Measurements from ENCODE around the gene FXYD1.
A peak's percentile ranks its signal among the peaks of the same experiment; 100 is the strongest.
"Not testable (repeated sequence)": the region's sequence is repeated elsewhere in the genome, so short reads cannot be mapped to it uniquely, and the experiment has no call there.

The FXYD1 gene

GRCh38 chr19:35143231-35143715 is 4.6 kb downstream of the FXYD1 start, which contains the start of gene FXYD7:
Gene FXYD7, plus strand, starts transcription at chr19:35143255. Its CDS starts 79 bp downstream, at chr19:35143334.
- ATAC-seq (no peak), DNase-seq (peak; percentile 28)

DNA sequence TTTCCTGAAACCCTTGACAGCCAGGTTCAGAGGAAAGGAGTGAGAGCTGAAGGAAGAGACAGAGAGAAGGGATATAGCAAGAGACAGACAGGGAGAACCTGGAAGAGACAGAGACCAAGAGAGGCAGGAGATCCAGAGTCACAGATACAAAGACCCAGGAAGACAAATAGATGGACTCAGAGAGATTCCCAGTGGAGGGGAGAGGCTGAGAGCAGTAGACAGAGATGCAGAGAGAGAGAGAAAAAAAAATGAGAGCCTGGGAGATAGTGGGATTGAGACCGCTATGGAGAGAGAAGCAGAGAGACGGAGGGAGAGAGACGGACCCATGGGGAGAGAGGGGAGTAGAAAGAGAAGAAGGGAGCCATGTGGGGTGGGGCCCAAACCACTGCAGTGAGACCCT is 5.2 kb downstream of the FXYD1 start:
- ATAC-seq: no peak
- DNase-seq: no peak

DNA sequence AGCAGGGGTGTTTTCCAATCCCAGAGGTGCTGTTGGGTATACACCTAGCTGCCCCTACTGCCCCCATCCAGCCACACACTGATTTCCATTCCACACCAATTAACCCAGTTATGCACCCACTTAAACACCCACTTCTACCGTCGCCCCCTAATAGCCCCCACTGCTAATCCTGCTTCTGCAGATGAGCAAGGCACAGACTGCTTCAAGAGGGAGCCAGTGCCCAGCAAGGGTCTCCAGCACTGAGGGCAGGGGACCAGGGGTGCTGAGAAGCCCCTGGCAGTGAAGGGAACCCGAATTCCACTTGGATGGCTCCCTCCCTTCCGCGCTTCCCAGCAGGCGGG is 5.6 kb downstream of the FXYD1 start:
- DNase-seq (no peak), ATAC-seq (no peak)

GRCh38 chr19:35144600-35145436 is 6.2 kb downstream of the FXYD1 start:
- no peak for DNase-seq

GRCh38 chr19:35146746-35147459 is 8.3 kb downstream of the FXYD1 start:
- ATAC-seq (no peak), DNase-seq (no peak)

More at GRCh38 chr19:35144600-35145436, 6.2 kb downstream of the FXYD1 start:
- no peak for ATAC-seq

DNA sequence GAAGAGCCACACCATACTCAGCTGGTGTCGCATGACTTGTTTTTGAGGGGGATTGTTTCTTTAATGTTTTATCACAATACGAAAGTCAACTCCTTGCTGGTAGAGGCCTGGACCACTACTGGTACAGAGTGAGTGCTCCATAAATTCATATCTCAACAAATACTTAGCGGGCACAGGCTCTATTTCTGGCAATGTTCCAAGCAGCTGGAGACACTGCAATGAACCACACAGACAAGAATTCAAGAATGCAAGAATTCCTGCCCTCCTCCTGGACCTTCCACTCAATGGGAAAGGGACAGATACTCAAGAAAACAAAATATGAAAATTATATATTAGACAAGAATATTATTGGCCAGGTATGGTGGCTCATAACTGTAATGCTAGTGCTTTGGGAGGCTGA is 10.8 kb downstream of the FXYD1 start:
- no peak for DNase-seq
- no peak for ATAC-seq

GRCh38 chr19:35150445-35150844 is 11.8 kb downstream of the FXYD1 start:
- ATAC-seq (no peak), DNase-seq (no peak)

GRCh38 chr19:35151273-35152065 is 12.8 kb downstream of the FXYD1 start:
- DNase-seq: no peak

DNA sequence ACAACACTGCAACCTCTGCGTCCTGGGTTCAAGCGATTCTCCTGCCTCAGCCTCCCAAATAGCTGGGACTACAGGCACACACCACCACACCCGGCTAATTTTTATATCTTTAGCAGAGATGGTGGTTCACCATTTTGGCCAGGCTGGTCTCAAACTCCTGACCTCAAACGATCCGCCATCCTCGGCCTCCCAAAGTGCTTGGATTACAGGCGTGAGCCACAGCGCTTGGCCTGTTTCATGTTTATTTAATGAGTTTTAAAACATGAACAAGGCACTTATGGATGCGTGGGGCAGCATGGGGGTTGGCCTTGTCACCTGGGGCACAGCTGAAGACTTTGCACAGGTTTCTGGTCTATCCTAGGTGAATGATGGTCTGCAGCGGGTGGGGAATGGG is 14.5 kb downstream of the FXYD1 start:
- DNase-seq, ATAC-seq: not testable (repeated sequence)

More at GRCh38 chr19:35151273-35152065, 12.8 kb downstream of the FXYD1 start:
- no peak for ATAC-seq

DNA sequence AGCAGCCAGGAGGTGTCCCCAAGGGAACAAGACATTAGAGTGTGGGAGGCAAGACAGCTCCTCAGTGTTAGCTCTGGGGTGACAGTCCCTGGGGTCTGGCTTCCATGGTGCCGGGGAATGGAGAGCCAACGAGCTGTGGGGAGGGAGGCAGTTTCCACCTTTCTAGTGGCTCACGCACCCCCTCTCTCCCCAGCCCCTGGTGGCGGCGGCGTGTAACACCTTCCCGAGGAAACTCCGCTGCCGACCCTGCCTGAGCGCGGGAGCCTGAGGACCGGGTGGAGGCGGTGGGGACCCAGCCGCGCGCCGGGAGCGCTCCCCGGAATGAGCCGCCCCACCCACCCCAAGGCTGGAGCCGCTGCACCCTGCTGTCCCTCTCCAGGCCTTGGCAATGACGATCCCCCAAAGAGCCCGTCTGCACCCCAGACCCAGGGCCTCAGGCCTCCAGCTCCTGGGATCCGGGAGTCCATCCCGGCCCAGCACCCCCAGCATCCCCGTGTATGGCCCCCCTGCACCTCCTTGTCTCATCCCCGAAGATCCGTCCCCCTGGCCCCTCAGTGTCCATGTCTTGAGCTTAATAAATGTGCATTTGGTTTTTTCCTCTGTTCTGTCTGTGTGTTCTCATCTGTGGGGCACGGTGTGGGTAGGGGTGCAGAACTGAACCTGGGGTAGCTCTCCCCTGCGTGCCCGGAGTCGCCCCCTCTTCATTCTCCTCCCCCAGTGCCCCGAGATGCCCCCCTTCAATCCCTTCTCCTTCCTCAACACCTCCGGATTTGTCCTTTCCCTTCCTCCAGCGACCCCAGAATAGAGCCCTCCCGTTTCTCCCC is 15.3 kb downstream of the FXYD1 start:
- DNase-seq (peak; percentile 84), ATAC-seq (peak; percentile 36)

GRCh38 chr19:35154525-35155406 is 16.1 kb downstream of the FXYD1 start, which contains the start of gene FXYD5:
Gene FXYD5, plus strand, starts transcription at chr19:35154735. Its CDS starts 816 bp downstream, at chr19:35155551.
- peak; percentile 89 for ATAC-seq
- peak; percentile 88 for DNase-seq

GRCh38 chr19:35155441-35155840 is 16.8 kb downstream of the FXYD1 start:
- peak; percentile 50 for DNase-seq

DNA sequence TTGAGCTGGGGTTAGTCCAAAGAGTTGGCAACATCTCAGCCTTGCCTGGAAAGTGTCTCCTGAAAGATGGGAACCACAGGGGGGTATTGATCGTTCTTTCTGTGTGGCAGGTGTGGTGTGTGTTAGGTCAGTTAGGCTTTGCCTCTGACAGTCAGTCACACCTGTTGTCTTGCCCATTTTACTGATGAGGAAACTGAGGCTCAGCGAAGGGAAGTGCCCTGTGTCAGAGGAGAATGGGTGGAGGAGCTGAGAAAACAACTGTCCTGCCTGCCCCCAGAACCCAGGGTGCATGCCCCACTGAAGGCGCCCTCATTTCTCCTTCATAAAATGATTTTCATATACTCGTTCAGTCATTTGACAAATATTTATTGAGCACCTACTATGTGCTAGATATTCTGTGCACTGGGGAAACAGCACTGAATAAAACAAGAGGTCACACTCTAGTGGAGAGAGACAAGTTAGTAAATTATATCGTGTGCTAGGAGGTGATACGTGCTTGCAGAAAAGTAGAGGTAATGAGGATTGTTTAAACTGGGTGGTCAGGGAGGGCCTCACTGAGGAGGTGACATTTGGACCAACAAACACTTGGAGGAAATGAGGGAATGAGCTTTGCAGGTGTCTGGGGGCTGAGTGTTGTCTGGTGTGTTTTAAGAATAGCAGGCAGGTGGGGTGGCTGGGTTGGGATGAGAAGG is 17.5 kb downstream of the FXYD1 start:
- no peak for ATAC-seq
- no peak for DNase-seq

More at GRCh38 chr19:35155441-35155840, 16.8 kb downstream of the FXYD1 start:
- ATAC-seq: peak; percentile 30

DNA sequence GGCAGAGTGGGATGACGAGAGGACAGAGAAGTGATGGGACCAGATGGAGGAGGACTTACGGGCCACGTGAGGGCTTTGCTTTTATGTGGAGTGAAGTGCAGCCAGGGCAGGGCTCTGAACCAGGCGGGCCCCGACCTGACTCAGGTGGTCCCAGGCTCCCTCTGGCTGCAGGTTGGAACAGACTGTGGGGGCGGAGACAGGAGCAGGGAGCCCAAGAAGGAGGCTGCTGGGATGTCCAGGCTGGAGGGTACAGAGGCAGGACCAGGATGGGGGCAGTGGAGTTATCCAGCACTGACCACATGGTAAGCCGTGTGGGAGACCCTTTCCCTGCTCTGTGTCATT is 18.0 kb downstream of the FXYD1 start:
- ATAC-seq: no peak
- DNase-seq: no peak

- DNase-seq: no peak
- ATAC-seq: no peak
Observed at GRCh38 chr19:35157431-35157830, 18.8 kb downstream of the FXYD1 start.

GRCh38 chr19:35159606-35160005 is 21.0 kb downstream of the FXYD1 start:
- no peak for ATAC-seq
- no peak for DNase-seq

DNA sequence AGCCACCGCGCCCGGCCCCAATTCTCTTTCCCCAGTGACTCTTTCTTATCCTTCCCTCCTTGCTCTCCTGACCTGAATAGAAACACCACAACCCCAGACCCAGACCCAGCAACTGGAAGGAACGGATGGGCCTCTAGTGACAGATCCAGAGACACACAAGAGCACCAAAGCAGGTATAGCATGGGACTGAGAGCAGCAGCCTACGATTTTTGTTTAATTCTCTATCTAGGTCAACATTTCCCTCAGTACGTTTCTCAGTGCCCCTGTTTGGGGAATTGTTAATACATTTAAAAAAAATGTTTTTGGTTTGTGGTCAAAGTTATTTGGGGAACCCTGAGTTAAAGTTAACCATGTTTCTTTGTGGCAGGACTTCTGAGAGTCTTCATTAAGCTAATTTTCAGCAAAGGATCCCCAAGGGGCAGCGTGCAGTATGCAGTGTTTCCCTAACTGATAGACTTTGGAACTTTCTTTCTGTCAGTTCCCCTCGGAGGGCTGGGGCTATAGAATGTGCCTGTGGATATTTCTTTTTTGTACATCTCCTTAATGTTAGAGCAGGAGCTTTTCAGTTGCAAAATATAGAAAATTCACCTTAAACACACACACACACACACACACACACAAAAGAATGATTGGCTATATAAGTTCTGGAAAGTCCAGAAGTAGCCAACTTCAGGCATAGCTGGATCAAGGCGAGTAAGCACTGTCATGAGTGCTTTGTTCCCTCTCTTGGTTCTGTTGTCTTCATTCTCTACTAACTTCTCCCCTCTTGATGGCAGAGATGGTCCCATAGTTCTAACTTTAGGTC is 22.2 kb downstream of the FXYD1 start:
- no peak for DNase-seq
- no peak for ATAC-seq

- DNase-seq (no peak), ATAC-seq (peak; percentile 57)
Observed at GRCh38 chr19:35161434-35161743, 22.8 kb downstream of the FXYD1 start.

All from stimulated activated naive CD8-positive, alpha-beta T cell treated with anti-CD3 and anti-CD28 coated beads, Interleukin-15, Interleukin-2, amounts not matched to agents 100 U/mL and 50 U/mL, for 24 hours (primary cell).